T-cell (primary cell): ENCODE data around the gene WBP1L. TPM values are rescaled to one million over a fixed set of nuclear protein-coding genes. Genes with fewer than 3 reads are reported as not detected.
"Not testable (repeated sequence)": the region's sequence is repeated elsewhere in the genome, so short reads cannot be mapped to it uniquely, and the experiment has no call there.

Source experiments
- ATAC-seq, 4 experiments: fragments of 200-7000 bp in 3 of 4; fragments of 150-1000 bp in 1 of 4; cut with Tn5 transposase; replicated peaks in 1 of 4; 1 replicate in 3 of 4; 2 replicates in 1 of 4; pipeline ENCODE4 v1.10.0; 2021; ENCODE audit warnings: moderate library complexity in 3 of 4, mild to moderate bottlenecking in 2 of 4, moderate number of reproducible peaks in 1 of 4
- CTCF ChIA-PET, 2 donors: fragments of 300-600 bp; sonication (Branson Sonifier 250); formaldehyde crosslinking; loops; one replicate each; lab custom pipeline; 2022; ENCODE audit warnings: antibody characterized with exemption in 2 of 2; lab: Charles Lee
- POLR2A ChIA-PET, 2 donors: fragments of 300-600 bp; sonication (Branson Sonifier 250); formaldehyde crosslinking; loops; one replicate each; lab custom pipeline; 2022; ENCODE audit warnings: antibody characterized with exemption in 2 of 2; lab: Charles Lee
- DNase-seq, 35 experiments: peaks; one replicate each; pipeline versions ENCODE4 v3.0.0 to v3.0.0-alpha.2; 2013 to 2023
- H3K27ac ChIP-seq: one replicate; pipeline ENCODE4 v1.5.1; 2013; ENCODE audit warnings: low read length
- H3K27me3 ChIP-seq, 2 experiments: replicated peaks in 1 of 2; 1 replicate in 1 of 2; 2 replicates in 1 of 2; pipeline versions ENCODE4 v1.6.1 to v1.7.0; 2013; ENCODE audit warnings: low read length in 1 of 2, mixed read lengths in 1 of 2; ENCODE audit not compliant: control insufficient read depth in 2 of 2, insufficient read depth in 2 of 2; ENCODE audit errors: extremely low read depth in 1 of 2
- H3K36me3 ChIP-seq, 2 donors: 1 replicate in 1 of 2; 2 replicates in 1 of 2; pipeline versions ENCODE4 v1.6.1 to v1.7.0; 2013; ENCODE audit warnings: low read length in 1 of 2; ENCODE audit not compliant: control insufficient read depth in 2 of 2, insufficient read depth in 1 of 2; ENCODE audit errors: extremely low read depth in 1 of 2
- H3K4me1 ChIP-seq, 2 experiments: 1 replicate in 1 of 2; 2 replicates in 1 of 2; pipeline versions ENCODE4 v1.6.1 to v1.7.0; 2013; ENCODE audit warnings: low read length in 2 of 2, mixed read lengths in 1 of 2; ENCODE audit not compliant: insufficient read depth in 2 of 2, control insufficient read depth in 1 of 2; ENCODE audit errors: extremely low read depth in 1 of 2
- H3K4me3 ChIP-seq, 2 donors: 1 replicate in 1 of 2; 2 replicates in 1 of 2; pipeline versions ENCODE4 v1.5.1 to v1.7.0; 2013; ENCODE audit warnings: mild to moderate bottlenecking in 2 of 2, low read length in 1 of 2, moderate library complexity in 1 of 2; ENCODE audit not compliant: control insufficient read depth in 1 of 2; ENCODE audit errors: extremely low read depth in 1 of 2
- H3K9me3 ChIP-seq: 2 replicates; pipeline ENCODE4 v1.7.0; 2013
- H3K27ac Mint-ChIP-seq, 2 donors: one replicate each; pipeline ENCODE4 v1.8.0; 2020 to 2021; ENCODE audit warnings: mild to moderate bottlenecking in 2 of 2, mixed read lengths in 2 of 2
- H3K27me3 Mint-ChIP-seq, 2 donors: one replicate each; pipeline ENCODE4 v1.8.0; 2021 to 2022; ENCODE audit warnings: mixed read lengths in 2 of 2
- H3K36me3 Mint-ChIP-seq: one replicate; pipeline ENCODE4 v1.8.0; 2021; ENCODE audit warnings: mixed read lengths
- H3K4me1 Mint-ChIP-seq, 3 donors: one replicate each; pipeline ENCODE4 v1.8.0; 2020 to 2022; ENCODE audit warnings: mixed read lengths in 3 of 3, mild to moderate bottlenecking in 1 of 3
- H3K4me3 Mint-ChIP-seq, 3 donors: one replicate each; pipeline ENCODE4 v1.8.0; 2020 to 2022; ENCODE audit warnings: mild to moderate bottlenecking in 3 of 3, mixed read lengths in 3 of 3, moderate library complexity in 3 of 3
- H3K9me3 Mint-ChIP-seq, 3 donors: one replicate each; pipeline ENCODE4 v1.8.0; 2020 to 2022; ENCODE audit warnings: mixed read lengths in 3 of 3
- WGBS: methylation state at CpG from one replicate; pipeline ENCODE4 v1.1.5; 2013; ENCODE audit warnings: missing lambda C conversion rate; ENCODE audit not compliant: insufficient coverage; 5-methylcytosine and 5-hydroxymethylcytosine counted together
- total RNA-seq, 35 experiments: library from RNA in 6 of 35; stranded (reverse) in 6 of 35; fragments of 120-200 nt in 1 of 35; gene quantifications; one replicate each; pipeline versions ENCODE4 v1.2.1 to v1.2.4 and lab custom pipeline; 2013 to 2026

The WBP1L gene
- total RNA-seq, 5 donors from 2014 or later (not counting 1 experiment from before 2014, with no cell fraction given) = 20.0 to 38.5 (median 33.0) TPM

- DNase-seq (no peak), ATAC-seq (no peak)
- peaks cover 30% of the 10 kb centered on the region for H3K36me3 Mint-ChIP-seq
- Histone ChIP-seq H3K36me3 (peaks cover 0 to 4% of the 10 kb centered on the region in 2 donors), H3K27ac (no peak overlapping the region), H3K9me3 (no peaks in the 10 kb centered on the region), H3K27me3 (no peaks in the 10 kb centered on the region), H3K4me3 (no peak overlapping the region), H3K4me1 (peaks cover 0 to 13% of the 10 kb centered on the region in 2 experiments)
- 94% methylated on average over 2 of the region's 9 CpGs for WGBS
- no peaks in the 10 kb centered on the region for H3K27me3 Mint-ChIP-seq
- H3K27ac Mint-ChIP-seq = peak overlapping the region in 1 of 2 donors; percentile 44
- ChIA-PET CTCF (no interaction called here), POLR2A (no interaction called here)
- peak overlapping the region in 2 of 3 donors; percentile 1 to 9 for H3K4me3 Mint-ChIP-seq
- H3K9me3 Mint-ChIP-seq = no peaks in the 10 kb centered on the region
- H3K4me1 Mint-ChIP-seq = peaks cover 39 to 49% (median 48%) of the 10 kb centered on the region in 3 donors
These were observed 14.6 kb downstream of the WBP1L start for GRCh38 chr10:102758240-102758932.

- WGBS = no CpG with 5 or more reads among the region's 12 CpGs
- H3K9me3 ChIP-seq, H3K4me3 ChIP-seq, H3K36me3 ChIP-seq, H3K9me3 Mint-ChIP-seq, H3K27me3 Mint-ChIP-seq, POLR2A ChIA-PET, H3K27ac ChIP-seq, DNase-seq, CTCF ChIA-PET, H3K27me3 ChIP-seq, H3K27ac Mint-ChIP-seq, ATAC-seq: not testable (repeated sequence)
- Mint-ChIP-seq H3K4me3 (peak overlapping the region in 1 of 3 donors; percentile 9), H3K4me1 (peaks cover 35 to 44% (median 43%) of the 10 kb centered on the region in 3 donors), H3K36me3 (peaks cover 34% of the 10 kb centered on the region)
- peaks cover 0 to 13% of the 10 kb centered on the region in 2 experiments for H3K4me1 ChIP-seq
These were observed 15.2 kb downstream of the WBP1L start for GRCh38 chr10:102758933-102759262.

- ChIA-PET POLR2A (no interaction called here), CTCF (no interaction called here)
- Mint-ChIP-seq H3K4me3 (no peak overlapping the region), H3K27ac (peak overlapping the region in 1 of 2 donors; percentile 28), H3K27me3 (no peaks in the 10 kb centered on the region), H3K9me3 (no peaks in the 10 kb centered on the region), H3K36me3 (peaks cover 42% of the 10 kb centered on the region), H3K4me1 (peaks cover 41 to 47% (median 41%) of the 10 kb centered on the region in 3 donors)
- no peaks in the 10 kb centered on the region for H3K27me3 ChIP-seq
- no peak for DNase-seq
- no peak overlapping the region for H3K27ac ChIP-seq
- no peaks in the 10 kb centered on the region for H3K9me3 ChIP-seq
- H3K4me3 ChIP-seq = no peak overlapping the region
- ATAC-seq = no peak
- peaks cover 0 to 4% of the 10 kb centered on the region in 2 donors for H3K36me3 ChIP-seq
- peaks cover 0 to 11% of the 10 kb centered on the region in 2 experiments for H3K4me1 ChIP-seq
- WGBS = no CpG with 5 or more reads among the region's 3 CpGs
These were observed 15.9 kb downstream of the WBP1L start for GRCh38 chr10:102759497-102760210.

- Mint-ChIP-seq H3K4me3 (no peak overlapping the region), H3K27ac (no peak overlapping the region), H3K27me3 (no peaks in the 10 kb centered on the region), H3K36me3 (peaks cover 54% of the 10 kb centered on the region), H3K4me1 (peaks cover 48 to 53% (median 53%) of the 10 kb centered on the region in 3 donors), H3K9me3 (no peaks in the 10 kb centered on the region)
- Histone ChIP-seq H3K4me1 (peaks cover 0 to 9% of the 10 kb centered on the region in 2 experiments), H3K36me3 (peaks cover 0 to 6% of the 10 kb centered on the region in 2 donors), H3K27me3 (no peaks in the 10 kb centered on the region), H3K4me3 (no peak overlapping the region), H3K9me3 (no peaks in the 10 kb centered on the region), H3K27ac (no peak overlapping the region)
- 100% methylated on average over 2 of the region's 4 CpGs for WGBS
- ChIA-PET CTCF (no interaction called here), POLR2A (no interaction called here)
- DNase-seq (no peak), ATAC-seq (no peak)
These were observed 18.2 kb downstream of the WBP1L start for GRCh38 chr10:102761981-102762380.

GRCh38 chr10:102762401-102763015 lies 18.8 kb downstream of the WBP1L start:
- peaks cover 48 to 53% (median 49%) of the 10 kb centered on the region in 3 donors for H3K4me1 Mint-ChIP-seq
- POLR2A ChIA-PET = interaction anchor here in 1 of 2 donors (0.6 kb wide), 1 partner anchor 554 kb away, joined by 3 read pairs; no protein-coding TSS in a partner anchor
- H3K9me3 Mint-ChIP-seq = no peaks in the 10 kb centered on the region
- WGBS = 100% methylated on average over 1 of the region's 7 CpGs
- peaks cover 0 to 11% of the 10 kb centered on the region in 2 experiments for H3K4me1 ChIP-seq
- no peaks in the 10 kb centered on the region for H3K9me3 ChIP-seq
- H3K36me3 Mint-ChIP-seq = peaks cover 53% of the 10 kb centered on the region
- H3K4me3 ChIP-seq = no peak overlapping the region
- DNase-seq (no peak), ATAC-seq (no peak)
- H3K27me3 Mint-ChIP-seq = no peaks in the 10 kb centered on the region
- no peaks in the 10 kb centered on the region for H3K27me3 ChIP-seq
- no peak overlapping the region for H3K4me3 Mint-ChIP-seq
- H3K27ac ChIP-seq = no peak overlapping the region
- H3K27ac Mint-ChIP-seq = no peak overlapping the region
- peaks cover 0 to 6% of the 10 kb centered on the region in 2 donors for H3K36me3 ChIP-seq
- CTCF ChIA-PET = interaction anchor here in 1 of 2 donors (0.6 kb wide), 1 partner anchor 575 kb away, joined by 4 read pairs; no protein-coding TSS in a partner anchor

- Histone ChIP-seq H3K9me3 (no peaks in the 10 kb centered on the region), H3K4me3 (no peak overlapping the region), H3K27ac (no peak overlapping the region), H3K27me3 (no peaks in the 10 kb centered on the region), H3K4me1 (peaks cover 0 to 11% of the 10 kb centered on the region in 2 experiments), H3K36me3 (peaks cover 0 to 6% of the 10 kb centered on the region in 2 donors)
- whole genome bisulfite sequencing = 87% methylated on average over 6 of the region's 7 CpGs
- DNase-seq (no peak), ATAC-seq (no peak)
- CTCF ChIA-PET = interaction anchor here in 1 of 2 donors (0.6 kb wide), 1 partner anchor 575 kb away, joined by 4 read pairs; no protein-coding TSS in a partner anchor
- Mint-ChIP-seq H3K27me3 (no peaks in the 10 kb centered on the region), H3K27ac (no peak overlapping the region), H3K4me3 (no peak overlapping the region), H3K36me3 (peaks cover 53% of the 10 kb centered on the region), H3K4me1 (peaks cover 46 to 54% (median 50%) of the 10 kb centered on the region in 3 donors), H3K9me3 (no peaks in the 10 kb centered on the region)
- POLR2A ChIA-PET = interaction anchor here in 1 of 2 donors (0.6 kb wide), 1 partner anchor 554 kb away, joined by 3 read pairs; no protein-coding TSS in a partner anchor
These were observed 19.4 kb downstream of the WBP1L start for GRCh38 chr10:102763037-102763607.
